CD4-positive, CD25-positive, alpha-beta regulatory T cell (primary cell): ENCODE data around the gene NR3C1. TPM values are rescaled to one million over a fixed set of nuclear protein-coding genes. Genes with fewer than 3 reads are reported as not detected.
A peak's percentile ranks its signal among the peaks of the same experiment; 100 is the strongest.

ENCODE experiments used
- ATAC-seq, 2 donors: fragments of 150-1000 bp; cut with Tn5 transposase; one replicate each; pipeline ENCODE4 v1.10.0; 2021; ENCODE audit warnings: low read depth in 2 of 2, moderate number of reproducible peaks in 2 of 2, moderate library complexity in 1 of 2
- DNase-seq, 3 donors: peaks; one replicate each; pipeline versions ENCODE4 v3.0.0 to v3.0.0-alpha.2; 2012 to 2022; ENCODE audit warnings: mixed read lengths in 1 of 3
- H3K27ac ChIP-seq: one replicate; pipeline ENCODE4 v1.7.0; 2013; ENCODE audit warnings: mild to moderate bottlenecking, low read length; ENCODE audit not compliant: insufficient read depth, poor library complexity, severe bottlenecking
- H3K27me3 ChIP-seq: one replicate; pipeline ENCODE4 v1.7.0; 2013; ENCODE audit warnings: low read length; ENCODE audit not compliant: control insufficient read depth, insufficient read depth
- H3K36me3 ChIP-seq: one replicate; pipeline ENCODE4 v1.7.0; 2013; ENCODE audit warnings: mild to moderate bottlenecking, low read length, moderate library complexity; ENCODE audit not compliant: control insufficient read depth, insufficient read depth
- H3K4me1 ChIP-seq: 2 replicates; pipeline ENCODE4 v1.7.0; 2013; ENCODE audit warnings: mild to moderate bottlenecking, low read length; ENCODE audit not compliant: insufficient read depth, control insufficient read depth, poor library complexity, severe bottlenecking
- H3K4me3 ChIP-seq: one replicate; pipeline ENCODE4 v1.7.0; 2013; ENCODE audit warnings: low read depth, mild to moderate bottlenecking, low read length, moderate library complexity
- H3K9me3 ChIP-seq, 2 experiments: 1 replicate in 1 of 2; 2 replicates in 1 of 2; pipeline ENCODE4 v1.7.0; 2013; ENCODE audit warnings: low read length in 2 of 2, mild to moderate bottlenecking in 1 of 2, moderate library complexity in 1 of 2; ENCODE audit not compliant: control insufficient read depth in 2 of 2
- H3K27ac Mint-ChIP-seq, 3 donors: one replicate each; pipeline ENCODE4 v1.8.0; 2020 to 2022; ENCODE audit warnings: mild to moderate bottlenecking in 3 of 3, mixed read lengths in 3 of 3, moderate library complexity in 2 of 3
- H3K27me3 Mint-ChIP-seq: one replicate; pipeline ENCODE4 v1.8.0; 2022; ENCODE audit warnings: mild to moderate bottlenecking, mixed read lengths
- H3K36me3 Mint-ChIP-seq: one replicate; pipeline ENCODE4 v1.8.0; 2020; ENCODE audit warnings: mixed read lengths
- H3K4me1 Mint-ChIP-seq, 4 donors: one replicate each; pipeline ENCODE4 v1.8.0; 2020 to 2022; ENCODE audit warnings: mixed read lengths in 4 of 4, mild to moderate bottlenecking in 1 of 4
- H3K4me3 Mint-ChIP-seq, 4 donors: one replicate each; pipeline ENCODE4 v1.8.0; 2020 to 2022; ENCODE audit warnings: mild to moderate bottlenecking in 4 of 4, mixed read lengths in 4 of 4, moderate library complexity in 3 of 4
- H3K9me3 Mint-ChIP-seq, 7 donors: one replicate each; pipeline ENCODE4 v1.8.0; 2020 to 2022; ENCODE audit warnings: mixed read lengths in 7 of 7, mild to moderate bottlenecking in 3 of 7, moderate library complexity in 2 of 7
- polyA plus RNA-seq, 4 donors: library from polyadenylated mRNA; unstranded; fragments of 300-500 nt; fragmentation: Illumina TruSeq; gene quantifications; one replicate each; pipeline ENCODE4 v1.2.3, GENCODE V29; 2021
- total RNA-seq: library from RNA; stranded (reverse); gene quantifications from one replicate; pipeline ENCODE4 v1.2.3, GENCODE V29; 2022

NR3C1 gene
- total and polyA plus RNA-seq, 5 donors from 2014 or later = 62.5 to 154 (median 75.1) TPM

- peak overlapping the region; percentile 97 to 99 (median 98) for H3K27ac Mint-ChIP-seq
- H3K27me3 Mint-ChIP-seq = no peaks in the 10 kb centered on the region
- no peak for DNase-seq
- Histone ChIP-seq H3K9me3 (no peaks in the 10 kb centered on the region), H3K27ac (peak overlapping the region; percentile 95), H3K4me1 (peaks cover 27% of the 10 kb centered on the region), H3K27me3 (no peaks in the 10 kb centered on the region), H3K4me3 (peak overlapping the region; percentile 87), H3K36me3 (no peaks in the 10 kb centered on the region)
- H3K4me1 Mint-ChIP-seq = peaks cover 13 to 34% (median 22%) of the 10 kb centered on the region in 4 donors
- H3K4me3 Mint-ChIP-seq = peak overlapping the region; percentile 91 to 100 (median 98)
- peaks cover under 1% of the 10 kb centered on the region for H3K36me3 Mint-ChIP-seq
- H3K9me3 Mint-ChIP-seq = no peaks in the 10 kb centered on the region
- ATAC-seq = no peak
These were observed 2.3 kb upstream of the NR3C1 start for GRCh38 chr5:143405849-143406098.

- H3K36me3 ChIP-seq = peaks cover 2% of the 10 kb centered on the region
- peak; percentile 29 to 33 for ATAC-seq
- peaks cover 18 to 39% (median 27%) of the 10 kb centered on the region in 4 donors for H3K4me1 Mint-ChIP-seq
- H3K27ac ChIP-seq = peak overlapping the region; percentile 95
- H3K9me3 Mint-ChIP-seq = no peaks in the 10 kb centered on the region
- peaks cover 32% of the 10 kb centered on the region for H3K4me1 ChIP-seq
- peak overlapping the region; percentile 97 to 99 (median 98) for H3K27ac Mint-ChIP-seq
- H3K9me3 ChIP-seq = no peaks in the 10 kb centered on the region
- H3K27me3 ChIP-seq = no peaks in the 10 kb centered on the region
- peak overlapping the region; percentile 91 to 100 (median 98) for H3K4me3 Mint-ChIP-seq
- H3K36me3 Mint-ChIP-seq = peaks cover 5% of the 10 kb centered on the region
- no peaks in the 10 kb centered on the region for H3K27me3 Mint-ChIP-seq
- H3K4me3 ChIP-seq = peak overlapping the region; percentile 87
- DNase-seq = peak; percentile 85 to 92 (median 91)
These were observed 1.8 kb upstream of the NR3C1 start for GRCh38 chr5:143405063-143405848.

- peak overlapping the region; percentile 95 for H3K27ac ChIP-seq
- H3K4me3 ChIP-seq = peak overlapping the region; percentile 74
- Mint-ChIP-seq H3K27ac (peak overlapping the region; percentile 97 to 99 (median 99)), H3K9me3 (no peaks in the 10 kb centered on the region), H3K36me3 (peaks cover 12% of the 10 kb centered on the region), H3K27me3 (no peaks in the 10 kb centered on the region), H3K4me3 (peak overlapping the region; percentile 91 to 100 (median 98)), H3K4me1 (peaks cover 21 to 40% (median 29%) of the 10 kb centered on the region in 4 donors)
- H3K36me3 ChIP-seq = peaks cover 9% of the 10 kb centered on the region
- H3K9me3 ChIP-seq = no peaks in the 10 kb centered on the region
- H3K27me3 ChIP-seq = no peaks in the 10 kb centered on the region
- peak in 2 of 3 donors; percentile 81 to 91 for DNase-seq
- H3K4me1 ChIP-seq = peaks cover 39% of the 10 kb centered on the region
- peak; percentile 33 to 42 for ATAC-seq
These were observed 1.1 kb upstream of the NR3C1 start for GRCh38 chr5:143404416-143405062.

GRCh38 chr5:143403334-143403592, 223 bp downstream of the NR3C1 start:
- Mint-ChIP-seq H3K4me1 (peaks cover 32 to 51% (median 39%) of the 10 kb centered on the region in 4 donors), H3K36me3 (peaks cover 23% of the 10 kb centered on the region)

GRCh38 chr5:143402553-143403333, 743 bp downstream of the NR3C1 start:
- ATAC-seq = no peak
- Histone ChIP-seq H3K4me3 (peak overlapping the region; percentile 98), H3K27me3 (no peaks in the 10 kb centered on the region), H3K36me3 (peaks cover 17% of the 10 kb centered on the region), H3K9me3 (no peaks in the 10 kb centered on the region), H3K27ac (peak overlapping the region; percentile 95), H3K4me1 (peaks cover 57% of the 10 kb centered on the region)
- H3K36me3 Mint-ChIP-seq = peaks cover 23% of the 10 kb centered on the region
- H3K27me3 Mint-ChIP-seq = no peaks in the 10 kb centered on the region
- no peaks in the 10 kb centered on the region for H3K9me3 Mint-ChIP-seq
- peak overlapping the region; percentile 63 to 89 (median 88) for H3K27ac Mint-ChIP-seq
- DNase-seq = peak; percentile 34 to 63 (median 41)
- peaks cover 34 to 54% (median 43%) of the 10 kb centered on the region in 4 donors for H3K4me1 Mint-ChIP-seq
- H3K4me3 Mint-ChIP-seq = peak overlapping the region; percentile 89 to 98 (median 91)

More at GRCh38 chr5:143403334-143403592, 223 bp downstream of the NR3C1 start:
- H3K27ac Mint-ChIP-seq = peak overlapping the region in 2 of 3 donors; percentile 36 to 56
- H3K27me3 Mint-ChIP-seq = no peaks in the 10 kb centered on the region
- peaks cover 51% of the 10 kb centered on the region for H3K4me1 ChIP-seq
- H3K27me3 ChIP-seq = no peaks in the 10 kb centered on the region
- peak overlapping the region; percentile 89 to 91 (median 91) for H3K4me3 Mint-ChIP-seq
- no peaks in the 10 kb centered on the region for H3K9me3 Mint-ChIP-seq
- peaks cover 17% of the 10 kb centered on the region for H3K36me3 ChIP-seq
- DNase-seq (no peak), ATAC-seq (peak; percentile 3)
- H3K4me3 ChIP-seq = peak overlapping the region; percentile 43
- H3K27ac ChIP-seq = peak overlapping the region; percentile 95
- no peaks in the 10 kb centered on the region for H3K9me3 ChIP-seq

GRCh38 chr5:143402017-143402552, 1.4 kb downstream of the NR3C1 start:
- H3K4me3 Mint-ChIP-seq = peak overlapping the region; percentile 89 to 98 (median 91)
- H3K27me3 ChIP-seq = no peaks in the 10 kb centered on the region
- H3K4me3 ChIP-seq = peak overlapping the region; percentile 98
- peaks cover 63% of the 10 kb centered on the region for H3K4me1 ChIP-seq
- peak overlapping the region; percentile 95 for H3K27ac ChIP-seq
- H3K36me3 Mint-ChIP-seq = peaks cover 23% of the 10 kb centered on the region
- no peak for ATAC-seq
- peaks cover 40 to 61% (median 49%) of the 10 kb centered on the region in 4 donors for H3K4me1 Mint-ChIP-seq
- peak overlapping the region; percentile 63 to 89 (median 88) for H3K27ac Mint-ChIP-seq
- H3K27me3 Mint-ChIP-seq = no peaks in the 10 kb centered on the region
- H3K36me3 ChIP-seq = peaks cover 17% of the 10 kb centered on the region
- no peaks in the 10 kb centered on the region for H3K9me3 ChIP-seq
- peak in 2 of 3 donors; percentile 13 to 41 for DNase-seq
- H3K9me3 Mint-ChIP-seq = no peaks in the 10 kb centered on the region

GRCh38 chr5:143401227-143402016, 2.1 kb downstream of the NR3C1 start:
- Mint-ChIP-seq H3K9me3 (no peaks in the 10 kb centered on the region), H3K4me3 (peak overlapping the region; percentile 89 to 98 (median 91)), H3K36me3 (peaks cover 23% of the 10 kb centered on the region), H3K27me3 (no peaks in the 10 kb centered on the region), H3K4me1 (peaks cover 44 to 63% (median 54%) of the 10 kb centered on the region in 4 donors), H3K27ac (peak overlapping the region; percentile 75 to 89 (median 88))
- H3K9me3 ChIP-seq = no peaks in the 10 kb centered on the region
- H3K36me3 ChIP-seq = peaks cover 17% of the 10 kb centered on the region
- H3K27me3 ChIP-seq = no peaks in the 10 kb centered on the region
- peaks cover 68% of the 10 kb centered on the region for H3K4me1 ChIP-seq
- H3K27ac ChIP-seq = no peak overlapping the region
- H3K4me3 ChIP-seq = peak overlapping the region; percentile 98
- ATAC-seq = no peak
- no peak for DNase-seq
